GM10266 (cell line): ENCODE results near the gene NAALADL2.

Experiments
- DNase-seq: peaks from one replicate; pipeline ENCODE4 v3.0.0; 2012; ENCODE audit errors: extremely low spot score
- CTCF ChIP-seq: IDR thresholded peaks from 2 replicates; pipeline ENCODE4 v1.5.1; 2012; ENCODE audit warnings: mild to moderate bottlenecking, low read depth; ENCODE audit not compliant: control insufficient read depth, insufficient read depth; ENCODE audit errors: missing control alignments

NAALADL2 gene

DNA sequence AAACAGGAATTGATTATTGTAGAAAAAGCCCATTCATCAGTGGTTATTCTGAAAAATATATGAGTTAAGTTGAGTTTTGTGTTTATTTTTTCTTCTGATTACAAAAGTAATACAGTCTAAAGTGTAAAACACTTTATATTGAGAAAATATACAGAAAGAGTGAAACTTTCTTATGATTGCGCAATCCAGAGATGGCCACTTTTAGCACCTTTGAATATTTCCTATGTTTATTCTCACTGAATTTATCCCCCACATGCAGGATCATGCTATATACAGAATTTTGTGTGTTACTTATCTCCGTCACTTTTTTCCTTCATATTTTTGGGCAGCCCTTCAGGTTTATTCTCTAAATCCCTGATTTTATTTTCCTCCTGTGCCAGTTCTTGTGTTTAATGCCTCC, 285.2 kb downstream of the NAALADL2 start:
- no peak for TF ChIP-seq CTCF
- no peak for DNase-seq

DNA sequence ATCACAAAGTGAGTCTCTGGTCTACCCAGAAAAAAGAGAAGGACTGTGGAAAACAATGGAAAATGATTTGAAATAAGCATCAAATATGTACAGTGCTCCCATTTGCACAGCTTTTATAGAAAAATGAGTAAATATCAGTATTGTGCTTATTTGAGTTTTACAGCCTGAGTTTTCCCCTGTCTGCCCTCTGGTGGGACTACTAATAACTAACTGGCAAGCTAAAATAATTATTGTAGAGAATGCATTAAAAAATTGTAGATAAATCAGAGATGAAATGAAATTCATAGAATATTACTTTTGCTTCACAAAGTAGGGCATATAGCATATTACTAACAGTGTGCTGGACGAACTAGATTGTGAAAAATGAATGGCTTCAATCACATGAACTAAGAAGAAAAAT, 287.1 kb downstream of the NAALADL2 start:
- no peak for TF ChIP-seq CTCF
- no peak for DNase-seq

GRCh38 chr3:175149675-175150074, 290.5 kb downstream of the NAALADL2 start:
- no peak for DNase-seq
- no peak for TF ChIP-seq CTCF

GRCh38 chr3:175150812-175151401, 291.8 kb downstream of the NAALADL2 start:
- DNase-seq = no peak
- no peak for TF ChIP-seq CTCF

- DNase-seq = no peak
- TF ChIP-seq CTCF = no peak
Measured at GRCh38 chr3:175153595-175153994, 294.5 kb downstream of the NAALADL2 start.

GRCh38 chr3:175155172-175155571, 296.0 kb downstream of the NAALADL2 start:
- no peak for TF ChIP-seq CTCF
- DNase-seq = no peak

- DNase-seq = no peak
- no peak for TF ChIP-seq CTCF
Measured at GRCh38 chr3:175159202-175159601, 300.1 kb downstream of the NAALADL2 start.
